ENCODE measurements around the gene TVP23C.

The TVP23C gene

GRCh38 chr17:15494821-15495220 is 68.5 kb downstream of the TVP23C start:
- DNase-seq: no peak

GRCh38 chr17:15493693-15494035 is 69.6 kb downstream of the TVP23C start:
- no peak for DNase-seq

DNA sequence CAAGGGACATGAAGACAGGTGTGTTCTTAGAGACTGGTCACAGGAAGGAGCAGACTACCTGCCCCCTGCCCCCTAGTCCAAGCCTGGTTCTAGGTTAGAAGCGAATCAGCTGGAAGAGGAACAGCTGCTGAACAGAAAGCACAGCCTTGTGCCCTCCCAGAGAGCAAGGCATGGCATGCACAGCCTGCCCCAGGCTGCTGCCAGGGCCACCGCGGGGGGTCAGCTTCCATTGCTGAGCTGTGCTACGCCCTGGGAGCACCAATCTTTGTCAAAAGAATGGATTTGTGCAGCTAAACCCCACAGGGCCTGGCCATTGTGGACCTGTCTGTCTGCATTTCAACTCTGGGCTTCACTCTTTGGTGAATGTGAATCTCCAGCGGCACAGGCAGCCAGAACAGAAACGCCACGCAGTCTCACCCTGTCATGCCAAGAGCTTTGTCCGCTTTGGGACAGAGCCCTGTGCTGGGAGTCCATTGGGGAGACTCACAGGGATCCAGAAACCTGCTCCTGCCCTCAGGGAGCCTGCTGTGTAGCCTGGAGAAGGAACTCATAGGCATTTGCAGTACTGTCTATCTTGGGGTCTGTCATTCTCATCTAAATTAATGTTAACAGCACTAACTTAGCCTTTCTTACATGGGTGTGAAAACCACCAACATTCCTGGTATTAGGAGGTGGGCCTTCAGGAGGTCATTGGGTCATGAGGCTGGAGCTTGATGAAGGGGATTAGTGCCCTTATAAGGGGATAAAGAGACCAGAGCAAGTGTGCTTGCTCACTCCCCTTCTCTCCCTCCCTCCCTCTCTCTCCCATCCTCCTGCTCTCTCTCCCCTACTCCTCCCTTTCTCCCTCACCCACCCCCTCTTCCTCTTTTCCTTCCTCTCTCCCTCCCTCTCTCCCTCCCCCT is 70.2 kb downstream of the TVP23C start:
- DNase-seq: no peak

- no peak for DNase-seq
Observed at GRCh38 chr17:15492186-15492585, 71.1 kb downstream of the TVP23C start.

DNA sequence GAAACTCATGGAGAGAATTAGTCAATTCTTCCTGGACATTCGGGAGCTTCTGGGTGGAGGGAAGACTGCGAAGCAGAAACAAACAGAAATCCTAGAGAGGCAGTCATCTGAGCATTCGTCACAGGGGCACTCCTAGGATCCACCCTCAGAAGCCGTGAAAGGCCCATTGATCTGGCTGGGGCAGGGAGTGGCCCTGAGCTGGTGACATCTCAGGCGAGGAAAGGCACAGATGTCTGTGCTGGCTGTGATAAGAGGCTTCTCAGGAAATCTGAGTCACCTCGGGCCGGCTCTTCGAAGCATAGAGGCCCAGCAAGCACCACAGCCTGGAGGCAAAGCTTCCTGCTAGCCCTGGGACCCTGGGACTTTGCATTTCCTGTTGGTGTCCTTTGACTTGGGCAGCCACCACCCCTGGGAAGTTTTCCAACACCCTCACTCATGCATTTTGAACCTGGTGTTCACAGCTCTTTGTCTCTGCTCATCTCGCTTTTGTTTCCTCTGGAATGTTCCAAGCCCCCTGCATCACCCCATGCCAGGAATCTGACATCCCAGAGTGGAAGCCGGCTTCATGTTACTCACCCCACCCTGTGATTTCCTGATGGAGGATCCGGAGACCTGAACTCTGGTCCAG is 72.5 kb downstream of the TVP23C start:
- peak; percentile 45 for DNase-seq

DNA sequence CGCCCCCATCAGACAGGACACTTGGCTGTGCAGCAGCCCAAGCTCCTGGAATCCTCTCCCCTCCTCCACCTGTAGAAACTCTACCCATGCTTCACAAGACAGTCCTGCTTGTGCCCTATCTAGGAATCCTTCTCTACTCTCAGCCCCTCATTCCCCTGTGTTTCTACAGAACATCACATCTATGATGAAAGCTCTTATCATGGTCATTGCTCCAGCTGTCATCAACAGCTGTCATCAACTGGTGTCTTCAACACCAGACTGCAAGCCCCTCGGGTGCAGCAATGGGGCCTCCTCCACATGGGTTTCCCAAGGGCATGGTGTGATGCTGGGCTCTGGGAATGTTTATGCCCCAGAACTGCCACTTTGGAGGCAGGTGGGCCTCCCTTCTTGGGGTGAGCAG is 74.7 kb downstream of the TVP23C start:
- no peak for DNase-seq

GRCh38 chr17:15485045-15485444 is 78.2 kb downstream of the TVP23C start:
- DNase-seq: no peak

DNA sequence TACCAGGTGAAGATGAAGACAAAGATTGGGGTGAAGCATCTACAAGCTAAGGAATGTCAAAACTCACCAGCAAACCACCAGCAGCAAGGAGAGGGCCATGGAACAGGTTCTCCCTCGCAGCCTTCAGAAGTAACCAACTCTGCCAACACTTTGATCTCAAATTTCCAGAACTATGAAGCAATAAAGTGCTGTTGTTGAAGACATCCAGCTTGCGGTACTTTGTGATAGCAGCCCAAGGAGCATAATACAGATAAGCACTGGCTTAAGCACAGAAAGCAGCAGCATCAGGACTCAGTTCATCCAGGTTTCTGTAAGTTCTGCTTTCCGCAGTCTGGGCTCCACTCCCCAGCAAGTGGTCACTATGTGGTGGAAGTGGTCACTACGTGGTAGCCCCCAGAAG is 79.9 kb downstream of the TVP23C start:
- no peak for DNase-seq

GRCh38 chr17:15482476-15482875 is 80.8 kb downstream of the TVP23C start:
- no peak for DNase-seq

DNA sequence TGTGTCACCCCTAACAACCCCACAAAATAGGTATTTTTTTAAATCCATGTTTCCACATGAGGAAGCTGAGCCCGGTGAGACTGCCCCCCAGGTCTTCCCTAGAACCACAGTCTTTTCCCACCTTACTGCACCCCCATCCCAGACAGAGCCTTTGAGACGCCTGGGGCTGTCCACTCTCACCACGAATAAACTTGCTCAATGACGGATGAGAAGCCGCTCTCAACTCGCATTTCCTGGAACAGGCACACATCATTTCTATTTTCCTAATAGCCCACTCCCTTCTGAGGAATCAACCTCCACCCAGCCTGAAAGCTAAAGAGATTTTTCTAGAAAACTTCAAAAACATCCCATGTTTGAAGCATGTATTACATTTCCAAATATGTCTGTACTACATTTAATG is 81.8 kb downstream of the TVP23C start:
- no peak for DNase-seq

DNA sequence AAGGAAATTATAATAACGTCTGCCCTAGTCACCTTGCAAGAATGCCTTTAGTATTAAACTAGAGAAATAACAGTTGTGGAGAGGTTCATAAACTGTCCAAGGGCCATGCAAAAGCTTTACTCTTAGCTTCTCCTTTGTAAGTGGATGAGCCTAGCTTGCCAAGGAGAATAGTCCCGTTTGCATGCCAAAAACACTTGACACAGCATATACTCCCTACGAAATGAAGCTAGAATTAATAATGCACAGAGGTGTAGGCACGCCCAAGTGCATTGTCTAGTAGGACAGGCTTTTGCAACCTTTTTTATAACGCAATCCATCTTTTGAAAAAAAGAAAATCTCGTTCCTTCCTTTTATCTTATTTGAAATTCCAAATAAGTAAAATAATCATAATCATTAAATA is 83.1 kb downstream of the TVP23C start:
- DNase-seq: no peak

- DNase-seq: no peak
Observed at GRCh38 chr17:15479703-15480102, 83.6 kb downstream of the TVP23C start.

DNA sequence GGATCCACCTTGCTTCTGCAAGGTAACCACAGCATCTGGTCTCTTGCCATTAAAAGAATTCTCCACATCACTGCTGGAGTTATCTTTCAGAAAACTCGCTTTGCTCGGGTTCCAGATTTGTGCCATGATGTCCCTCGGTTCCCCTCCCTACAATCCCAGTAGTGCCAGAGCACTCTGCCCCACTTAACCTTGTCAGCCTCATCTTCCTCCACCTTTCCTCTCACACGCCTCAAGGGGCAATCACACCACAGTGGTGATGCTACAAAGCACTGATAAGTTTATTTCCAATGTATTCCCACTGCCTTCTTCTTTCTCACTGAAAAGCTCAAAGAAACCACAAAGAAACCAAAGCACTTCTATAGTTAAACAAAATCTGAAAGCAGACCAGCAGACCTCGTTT is 84.4 kb downstream of the TVP23C start:
- no peak for DNase-seq

DNA sequence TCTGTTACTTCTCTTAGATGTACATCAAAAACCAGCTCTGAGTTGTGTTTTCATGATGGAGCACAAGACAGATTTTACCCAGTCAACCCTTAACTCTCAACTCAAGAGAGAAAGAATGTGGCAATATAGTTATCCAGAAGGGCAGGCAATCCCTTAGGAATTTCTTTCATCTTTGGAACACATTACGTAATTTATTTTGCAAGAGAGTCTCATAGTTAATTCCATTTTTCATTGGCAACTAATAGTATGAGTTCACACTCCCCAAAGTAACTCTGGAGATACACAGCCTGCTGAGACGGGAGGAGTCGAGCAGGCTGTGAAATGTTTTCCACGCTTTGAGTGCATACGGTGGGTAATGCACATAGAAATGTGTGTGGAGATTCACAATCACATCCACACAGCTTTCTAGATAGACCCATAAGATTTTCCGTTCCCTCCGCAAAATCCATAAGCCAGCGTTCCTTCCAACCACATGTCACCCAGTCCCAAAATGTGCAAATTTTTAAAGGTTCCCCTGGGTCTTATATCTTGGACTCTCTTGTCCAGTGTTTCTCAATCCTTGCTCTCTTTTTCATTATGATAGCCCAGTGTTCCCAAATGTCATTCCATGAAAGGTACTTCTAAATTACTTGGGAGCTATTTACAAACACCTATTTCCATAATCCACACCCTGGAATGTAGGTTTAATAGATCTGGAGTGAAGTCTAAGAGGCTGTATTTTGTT is 87.5 kb downstream of the TVP23C start:
- DNase-seq: no peak

DNA sequence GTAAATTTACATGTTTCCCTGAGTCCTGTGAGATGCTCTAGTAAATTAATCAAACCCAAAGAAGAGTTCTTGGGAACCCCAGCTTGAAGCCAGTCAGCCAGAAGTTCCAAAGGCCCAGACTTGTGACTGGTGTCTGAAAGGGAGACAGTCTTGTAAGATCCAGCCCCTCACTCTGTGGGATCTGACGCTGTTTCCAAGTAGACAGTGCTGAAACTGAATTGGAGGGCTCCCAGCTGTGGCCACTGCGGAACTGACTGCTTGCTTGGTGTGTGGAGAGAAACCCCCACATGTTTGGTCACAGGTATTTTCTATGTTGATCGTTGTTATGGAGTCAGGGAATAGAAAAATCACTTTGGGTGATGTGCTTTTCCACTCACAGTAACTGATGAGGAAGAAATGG is 90.4 kb downstream of the TVP23C start:
- no peak for DNase-seq

DNA sequence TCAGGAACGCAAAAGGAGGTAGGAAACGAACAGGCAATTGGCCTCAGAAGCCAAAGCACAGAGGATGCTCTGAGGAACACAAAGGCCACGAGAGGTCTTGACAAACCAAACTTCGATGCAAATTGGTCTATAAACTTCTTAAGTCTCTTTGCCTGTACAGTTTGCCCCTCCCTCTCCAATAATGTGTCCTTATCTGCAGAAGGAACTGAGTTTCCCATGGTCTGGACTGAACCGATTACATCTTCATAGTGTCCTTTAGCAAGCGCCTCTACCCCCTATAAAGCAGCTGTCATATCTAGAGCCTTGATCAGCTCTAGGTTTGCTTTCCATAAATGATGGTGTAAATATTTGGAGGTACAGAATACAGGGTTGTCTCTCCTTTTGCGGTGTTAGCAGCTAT is 92.7 kb downstream of the TVP23C start:
- DNase-seq: no peak

GRCh38 chr17:15469260-15469659 is 94.0 kb downstream of the TVP23C start:
- no peak for DNase-seq

DNA sequence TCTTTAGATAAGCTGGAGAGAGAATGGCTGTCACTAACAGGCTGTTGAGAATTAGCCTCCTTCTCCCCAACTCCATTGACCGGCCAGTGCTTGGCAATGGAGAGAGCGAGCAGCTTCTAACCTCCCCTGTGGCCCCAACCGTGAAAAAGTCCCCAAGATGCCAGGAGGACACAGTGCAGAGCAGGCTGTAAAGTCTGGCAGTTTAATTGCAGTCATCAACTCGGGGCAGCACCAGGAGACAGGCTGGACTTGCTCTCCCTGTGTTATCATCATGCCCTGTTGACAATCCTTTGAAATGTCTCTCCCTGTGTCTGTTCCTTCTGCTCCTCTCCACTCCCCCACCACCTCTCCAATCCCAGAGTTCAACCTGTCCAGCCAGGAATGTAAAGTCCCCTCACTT is 95.2 kb downstream of the TVP23C start:
- DNase-seq: no peak

GRCh38 chr17:15467592-15467991 is 95.7 kb downstream of the TVP23C start, which contains the start of gene CDRT4:
Gene CDRT4, minus strand, starts transcription at chr17:15467621. Its CDS starts 27,383 bp downstream, at chr17:15440238.
- no peak for DNase-seq

- no peak for DNase-seq
Observed at GRCh38 chr17:15466131-15466530, 97.2 kb downstream of the TVP23C start.

DNA sequence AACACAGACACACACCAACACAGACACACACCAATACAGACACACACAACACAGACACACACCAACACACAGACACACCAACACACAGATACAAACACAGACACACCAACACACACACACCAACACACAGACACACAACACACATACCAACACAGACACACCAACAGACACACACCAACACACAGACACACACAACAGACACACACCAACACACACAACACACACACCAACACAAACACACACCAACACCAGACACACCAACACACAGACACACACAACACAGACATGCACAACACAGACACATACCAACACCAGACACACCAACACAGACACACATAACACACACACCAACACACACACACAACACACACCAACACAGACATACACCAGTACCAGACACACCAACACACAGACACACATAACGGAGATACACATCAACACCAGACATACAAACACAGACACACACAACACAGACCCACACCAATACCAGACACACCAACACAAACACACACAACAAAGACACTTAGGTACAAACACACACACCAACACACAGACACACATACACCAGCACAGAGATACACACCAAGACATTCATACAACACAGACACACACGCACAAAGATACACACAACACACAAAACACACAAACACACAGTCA is 98.1 kb downstream of the TVP23C start:
- no peak for DNase-seq

GRCh38 chr17:15464231-15464985 is 98.9 kb downstream of the TVP23C start:
- no peak for DNase-seq
